ENCODE measurements around the gene CHD6. TPM values are rescaled to one million over a fixed set of nuclear protein-coding genes. Genes with fewer than 3 reads are reported as not detected.

The CHD6 gene
- total and polyA plus RNA-seq, 2 donors: 11.8 to 45.7 TPM

- 81% methylated on average over 1 of the region's 1 CpG for WGBS
- Histone ChIP-seq H3K9me3 (ENCODE audit: control insufficient read depth in 2 of 2, insufficient read depth in 1 of 2, low read length in 1 of 2) (no peaks in the 10 kb centered on the region), H3K27ac (ENCODE audit: low read depth in 1 of 2, low read length in 1 of 2) (no peak overlapping the region), H3K4me3 (ENCODE audit: low read length in 2 of 2) (no peak overlapping the region), H3K27me3 (ENCODE audit: control insufficient read depth in 2 of 2, insufficient read depth in 1 of 2, low read length in 1 of 2) (no peaks in the 10 kb centered on the region), H3K36me3 (ENCODE audit: control insufficient read depth in 2 of 2, insufficient read depth in 2 of 2, low read length in 1 of 2) (no peaks in the 10 kb centered on the region), H3K4me1 (ENCODE audit: control insufficient read depth in 2 of 2, insufficient read depth in 2 of 2, low read length in 2 of 2) (peaks cover 0 to 2% of the 10 kb centered on the region in 2 donors)
- no peak for DNase-seq (ENCODE audit: low read depth in 6 of 9, low spot score in 9 of 9)
These were observed 32.2 kb upstream of the CHD6 start for GRCh38 chr20:41650231-41650948.

GRCh38 chr20:41649489-41649888 lies 31.3 kb upstream of the CHD6 start:
- Histone ChIP-seq H3K9me3 (ENCODE audit: control insufficient read depth in 2 of 2, insufficient read depth in 1 of 2, low read length in 1 of 2) (no peaks in the 10 kb centered on the region), H3K27me3 (ENCODE audit: control insufficient read depth in 2 of 2, insufficient read depth in 1 of 2, low read length in 1 of 2) (no peaks in the 10 kb centered on the region), H3K4me1 (ENCODE audit: control insufficient read depth in 2 of 2, insufficient read depth in 2 of 2, low read length in 2 of 2) (peaks cover 0 to 2% of the 10 kb centered on the region in 2 donors), H3K27ac (ENCODE audit: low read depth in 1 of 2, low read length in 1 of 2) (no peak overlapping the region), H3K36me3 (ENCODE audit: control insufficient read depth in 2 of 2, insufficient read depth in 2 of 2, low read length in 1 of 2) (no peaks in the 10 kb centered on the region), H3K4me3 (ENCODE audit: low read length in 2 of 2) (no peak overlapping the region)
- 79% methylated on average over 3 of the region's 3 CpGs for WGBS
- no peak for DNase-seq (ENCODE audit: low read depth in 6 of 9, low spot score in 9 of 9)

DNA sequence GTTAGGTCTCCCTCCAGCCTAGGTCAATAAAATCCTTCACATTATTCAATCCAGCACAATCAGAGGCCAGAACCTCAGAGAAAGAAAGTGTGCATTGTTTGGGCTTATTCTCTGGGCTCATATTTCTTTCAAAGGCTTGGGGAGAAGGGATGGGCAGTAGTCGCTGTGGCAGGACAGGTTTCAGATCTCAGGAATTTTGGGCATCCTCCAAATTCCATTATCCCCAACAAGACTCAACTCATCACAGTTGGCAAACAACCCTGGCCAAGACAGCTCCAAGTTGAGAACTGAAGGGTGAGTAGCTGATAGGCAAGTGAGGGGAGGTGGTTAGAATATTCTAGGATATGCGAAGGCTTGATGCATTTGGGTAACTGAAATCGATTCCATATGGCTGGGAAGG lies 27.2 kb upstream of the CHD6 start:
- H3K27me3 ChIP-seq (ENCODE audit: control insufficient read depth in 2 of 2, insufficient read depth in 1 of 2, low read length in 1 of 2): peaks cover 0 to 2% of the 10 kb centered on the region in 2 donors
- H3K9me3 ChIP-seq (ENCODE audit: control insufficient read depth in 2 of 2, insufficient read depth in 1 of 2, low read length in 1 of 2): no peaks in the 10 kb centered on the region
- WGBS: 93% methylated on average over 3 of the region's 3 CpGs
- peak in 1 of 9 donors; percentile 20 for DNase-seq (ENCODE audit: low read depth in 6 of 9, low spot score in 9 of 9)
- no peak overlapping the region for H3K4me3 ChIP-seq (ENCODE audit: low read length in 2 of 2)
- H3K27ac ChIP-seq (ENCODE audit: low read depth in 1 of 2, low read length in 1 of 2): peak overlapping the region in 1 of 2 donors; percentile 37
- H3K4me1 ChIP-seq (ENCODE audit: control insufficient read depth in 2 of 2, insufficient read depth in 2 of 2, low read length in 2 of 2): peaks cover 0 to 2% of the 10 kb centered on the region in 2 donors
- H3K36me3 ChIP-seq (ENCODE audit: control insufficient read depth in 2 of 2, insufficient read depth in 2 of 2, low read length in 1 of 2): no peaks in the 10 kb centered on the region

- Histone ChIP-seq H3K4me3 (ENCODE audit: low read length in 2 of 2) (no peak overlapping the region), H3K9me3 (ENCODE audit: control insufficient read depth in 2 of 2, insufficient read depth in 1 of 2, low read length in 1 of 2) (no peaks in the 10 kb centered on the region), H3K4me1 (ENCODE audit: control insufficient read depth in 2 of 2, insufficient read depth in 2 of 2, low read length in 2 of 2) (no peaks in the 10 kb centered on the region), H3K36me3 (ENCODE audit: control insufficient read depth in 2 of 2, insufficient read depth in 2 of 2, low read length in 1 of 2) (no peaks in the 10 kb centered on the region), H3K27ac (ENCODE audit: low read depth in 1 of 2, low read length in 1 of 2) (peak overlapping the region; percentile 36 to 40), H3K27me3 (ENCODE audit: control insufficient read depth in 2 of 2, insufficient read depth in 1 of 2, low read length in 1 of 2) (peaks cover 0 to 2% of the 10 kb centered on the region in 2 donors)
- DNase-seq (ENCODE audit: low read depth in 6 of 9, low spot score in 9 of 9): no peak
- WGBS: 13% methylated on average over 3 of the region's 3 CpGs
These were observed 25.3 kb upstream of the CHD6 start for GRCh38 chr20:41643504-41643938.

GRCh38 chr20:41639630-41640029 lies 21.5 kb upstream of the CHD6 start:
- 93% methylated on average over 2 of the region's 2 CpGs for WGBS
- DNase-seq (ENCODE audit: low read depth in 6 of 9, low spot score in 9 of 9): no peak
- Histone ChIP-seq H3K4me1 (ENCODE audit: control insufficient read depth in 2 of 2, insufficient read depth in 2 of 2, low read length in 2 of 2) (no peaks in the 10 kb centered on the region), H3K27ac (ENCODE audit: low read depth in 1 of 2, low read length in 1 of 2) (no peak overlapping the region), H3K36me3 (ENCODE audit: control insufficient read depth in 2 of 2, insufficient read depth in 2 of 2, low read length in 1 of 2) (no peaks in the 10 kb centered on the region), H3K27me3 (ENCODE audit: control insufficient read depth in 2 of 2, insufficient read depth in 1 of 2, low read length in 1 of 2) (peaks cover 0 to 2% of the 10 kb centered on the region in 2 donors), H3K4me3 (ENCODE audit: low read length in 2 of 2) (no peak overlapping the region), H3K9me3 (ENCODE audit: control insufficient read depth in 2 of 2, insufficient read depth in 1 of 2, low read length in 1 of 2) (no peaks in the 10 kb centered on the region)

DNA sequence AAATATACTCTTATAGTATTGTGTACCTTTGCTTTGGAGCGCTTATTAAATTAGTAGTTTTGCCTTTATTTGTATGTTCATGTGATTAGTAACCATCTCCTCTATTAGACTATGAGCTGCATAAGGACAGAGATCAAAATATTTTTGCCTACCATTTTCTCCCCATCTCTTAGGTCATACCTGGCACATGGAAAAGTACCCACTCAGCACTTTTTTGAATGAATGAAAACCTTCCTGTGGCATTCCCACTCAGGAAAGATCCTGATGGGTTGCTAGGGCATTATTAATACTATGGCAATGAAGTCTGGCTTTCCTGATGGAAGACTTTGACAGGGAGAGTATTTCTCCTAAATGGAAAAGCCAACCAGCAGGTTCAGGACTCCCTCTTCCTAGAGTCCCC lies 20.3 kb upstream of the CHD6 start:
- Histone ChIP-seq H3K27ac (ENCODE audit: low read depth in 1 of 2, low read length in 1 of 2) (no peak overlapping the region), H3K36me3 (ENCODE audit: control insufficient read depth in 2 of 2, insufficient read depth in 2 of 2, low read length in 1 of 2) (no peaks in the 10 kb centered on the region), H3K4me1 (ENCODE audit: control insufficient read depth in 2 of 2, insufficient read depth in 2 of 2, low read length in 2 of 2) (no peaks in the 10 kb centered on the region), H3K4me3 (ENCODE audit: low read length in 2 of 2) (no peak overlapping the region), H3K27me3 (ENCODE audit: control insufficient read depth in 2 of 2, insufficient read depth in 1 of 2, low read length in 1 of 2) (peaks cover 0 to 2% of the 10 kb centered on the region in 2 donors), H3K9me3 (ENCODE audit: control insufficient read depth in 2 of 2, insufficient read depth in 1 of 2, low read length in 1 of 2) (no peaks in the 10 kb centered on the region)
- WGBS: 97% methylated on average over 1 of the region's 1 CpG
- no peak for DNase-seq (ENCODE audit: low read depth in 6 of 9, low spot score in 9 of 9)

GRCh38 chr20:41635158-41635557 lies 17.0 kb upstream of the CHD6 start:
- Histone ChIP-seq H3K9me3 (ENCODE audit: control insufficient read depth in 2 of 2, insufficient read depth in 1 of 2, low read length in 1 of 2) (no peaks in the 10 kb centered on the region), H3K36me3 (ENCODE audit: control insufficient read depth in 2 of 2, insufficient read depth in 2 of 2, low read length in 1 of 2) (no peaks in the 10 kb centered on the region), H3K27ac (ENCODE audit: low read depth in 1 of 2, low read length in 1 of 2) (no peak overlapping the region), H3K4me3 (ENCODE audit: low read length in 2 of 2) (no peak overlapping the region), H3K27me3 (ENCODE audit: control insufficient read depth in 2 of 2, insufficient read depth in 1 of 2, low read length in 1 of 2) (no peaks in the 10 kb centered on the region), H3K4me1 (ENCODE audit: control insufficient read depth in 2 of 2, insufficient read depth in 2 of 2, low read length in 2 of 2) (no peaks in the 10 kb centered on the region)
- no peak for DNase-seq (ENCODE audit: low read depth in 6 of 9, low spot score in 9 of 9)

DNA sequence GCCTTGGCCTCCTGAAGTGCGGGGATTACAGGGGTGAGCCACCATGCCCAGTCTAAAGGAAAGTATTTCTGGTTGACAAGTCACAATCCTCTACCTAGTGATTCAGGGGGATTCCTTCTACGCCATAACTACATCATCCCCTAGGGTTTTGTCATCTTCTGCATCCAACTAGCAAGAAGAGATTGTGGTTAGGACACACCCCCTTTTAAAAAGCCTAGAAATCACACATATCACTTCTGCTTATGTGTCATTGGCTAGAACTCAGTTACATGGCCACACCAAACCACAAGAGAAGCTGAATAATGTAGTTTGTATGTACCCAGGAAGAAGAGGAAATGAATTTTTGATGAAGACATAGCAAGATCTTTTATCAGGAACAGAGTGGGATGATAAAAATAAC lies 14.7 kb upstream of the CHD6 start:
- 91% methylated on average over 2 of the region's 2 CpGs for WGBS
- Histone ChIP-seq H3K27ac (ENCODE audit: low read depth in 1 of 2, low read length in 1 of 2) (no peak overlapping the region), H3K9me3 (ENCODE audit: control insufficient read depth in 2 of 2, insufficient read depth in 1 of 2, low read length in 1 of 2) (no peaks in the 10 kb centered on the region), H3K36me3 (ENCODE audit: control insufficient read depth in 2 of 2, insufficient read depth in 2 of 2, low read length in 1 of 2) (no peaks in the 10 kb centered on the region), H3K4me1 (ENCODE audit: control insufficient read depth in 2 of 2, insufficient read depth in 2 of 2, low read length in 2 of 2) (no peaks in the 10 kb centered on the region), H3K4me3 (ENCODE audit: low read length in 2 of 2) (no peak overlapping the region), H3K27me3 (ENCODE audit: control insufficient read depth in 2 of 2, insufficient read depth in 1 of 2, low read length in 1 of 2) (no peaks in the 10 kb centered on the region)
- DNase-seq (ENCODE audit: low read depth in 6 of 9, low spot score in 9 of 9): no peak

DNA sequence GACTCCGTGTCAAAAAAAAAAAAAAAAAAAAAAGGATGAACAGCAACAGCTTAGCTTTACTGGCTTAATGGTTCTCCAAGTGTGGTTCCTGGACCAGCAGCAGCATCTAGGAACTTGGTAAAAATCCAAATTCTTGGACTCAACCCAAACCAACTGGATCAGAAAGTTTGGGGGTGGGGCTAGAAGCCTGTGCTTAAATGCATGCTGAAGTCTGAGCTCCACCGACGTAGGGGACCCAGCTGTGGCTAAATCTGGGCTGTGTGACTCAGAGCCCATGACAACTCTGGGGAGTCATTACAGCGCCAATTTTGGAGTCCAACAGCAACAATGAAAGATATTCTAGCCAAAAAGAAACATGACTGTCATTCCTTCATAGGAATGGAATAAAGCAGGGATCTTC lies 13.6 kb upstream of the CHD6 start:
- no peaks in the 10 kb centered on the region for H3K9me3 ChIP-seq (ENCODE audit: control insufficient read depth in 2 of 2, insufficient read depth in 1 of 2, low read length in 1 of 2)
- no peak overlapping the region for H3K27ac ChIP-seq (ENCODE audit: low read depth in 1 of 2, low read length in 1 of 2)
- no peak overlapping the region for H3K4me3 ChIP-seq (ENCODE audit: low read length in 2 of 2)
- no peaks in the 10 kb centered on the region for H3K36me3 ChIP-seq (ENCODE audit: control insufficient read depth in 2 of 2, insufficient read depth in 2 of 2, low read length in 1 of 2)
- WGBS: 88% methylated on average over 4 of the region's 4 CpGs
- no peak for DNase-seq (ENCODE audit: low read depth in 6 of 9, low spot score in 9 of 9)
- no peaks in the 10 kb centered on the region for H3K4me1 ChIP-seq (ENCODE audit: control insufficient read depth in 2 of 2, insufficient read depth in 2 of 2, low read length in 2 of 2)
- H3K27me3 ChIP-seq (ENCODE audit: control insufficient read depth in 2 of 2, insufficient read depth in 1 of 2, low read length in 1 of 2): no peaks in the 10 kb centered on the region
